Dendritic cell treated with granulocyte-macrophage colony-stimulating factor and Interleukin-4, amounts not matched to agents 40 ng/mL and 50 ng/mL, for 4 days (primary cell): ENCODE results near the gene AOPEP.

Experiments
- H3K27ac Mint-ChIP-seq: one replicate; pipeline ENCODE4 v1.8.0; 2022; ENCODE audit warnings: mild to moderate bottlenecking, mixed read lengths
- H3K27me3 Mint-ChIP-seq: one replicate; pipeline ENCODE4 v1.8.0; 2022; ENCODE audit warnings: mild to moderate bottlenecking, mixed read lengths
- H3K36me3 Mint-ChIP-seq: one replicate; pipeline ENCODE4 v1.8.0; 2022; ENCODE audit warnings: low read depth, mixed read lengths
- H3K4me1 Mint-ChIP-seq: one replicate; pipeline ENCODE4 v1.8.0; 2022; ENCODE audit warnings: low read depth, mixed read lengths
- H3K4me3 Mint-ChIP-seq: one replicate; pipeline ENCODE4 v1.8.0; 2022; ENCODE audit warnings: mild to moderate bottlenecking, moderate library complexity, mixed read lengths
- H3K9me3 Mint-ChIP-seq: one replicate; pipeline ENCODE4 v1.8.0; 2022; ENCODE audit warnings: mixed read lengths
- intact Hi-C: fragments of 100-400 bp; cut with micrococcal nuclease; formaldehyde crosslinking; loops from one replicate; pipeline ENCODE4 v1.15.0; 2022

The AOPEP gene

DNA sequence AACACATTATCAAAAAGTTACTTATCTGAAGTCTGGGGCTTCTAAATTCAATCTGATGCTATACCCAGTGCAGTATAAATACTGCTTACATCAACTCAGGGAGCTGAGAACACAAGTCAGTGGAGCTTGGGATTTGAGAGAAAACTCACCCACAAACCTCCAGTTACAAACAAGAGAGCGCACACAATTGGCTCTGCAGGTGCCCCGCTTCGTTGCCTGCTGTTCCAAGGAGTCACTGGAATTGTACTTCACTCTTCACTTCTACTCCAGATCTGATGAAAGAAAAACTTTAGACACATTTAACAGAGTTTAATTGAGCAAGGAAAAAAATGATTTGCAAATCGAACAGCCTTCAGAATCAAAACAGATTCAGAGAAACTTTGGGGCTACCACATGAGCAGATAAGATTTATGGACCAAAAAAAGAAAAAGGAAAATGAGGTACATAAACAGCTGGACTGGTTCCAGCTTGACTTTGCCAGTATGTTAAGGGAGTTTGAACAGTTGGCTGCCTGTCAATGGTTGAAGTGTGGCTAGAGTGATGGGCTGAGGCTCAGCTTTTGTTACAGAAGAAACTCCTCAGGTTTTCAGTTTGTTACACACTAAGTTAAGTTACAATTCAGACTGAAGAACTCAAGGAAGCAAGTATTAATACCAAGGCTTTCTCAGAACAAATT, 156.6 kb downstream of the AOPEP start:
- intact Hi-C loops, result no loop called here
- H3K27ac Mint-ChIP-seq, result no peak overlapping the region
- H3K36me3 Mint-ChIP-seq, result no peaks in the 10 kb centered on the region

DNA sequence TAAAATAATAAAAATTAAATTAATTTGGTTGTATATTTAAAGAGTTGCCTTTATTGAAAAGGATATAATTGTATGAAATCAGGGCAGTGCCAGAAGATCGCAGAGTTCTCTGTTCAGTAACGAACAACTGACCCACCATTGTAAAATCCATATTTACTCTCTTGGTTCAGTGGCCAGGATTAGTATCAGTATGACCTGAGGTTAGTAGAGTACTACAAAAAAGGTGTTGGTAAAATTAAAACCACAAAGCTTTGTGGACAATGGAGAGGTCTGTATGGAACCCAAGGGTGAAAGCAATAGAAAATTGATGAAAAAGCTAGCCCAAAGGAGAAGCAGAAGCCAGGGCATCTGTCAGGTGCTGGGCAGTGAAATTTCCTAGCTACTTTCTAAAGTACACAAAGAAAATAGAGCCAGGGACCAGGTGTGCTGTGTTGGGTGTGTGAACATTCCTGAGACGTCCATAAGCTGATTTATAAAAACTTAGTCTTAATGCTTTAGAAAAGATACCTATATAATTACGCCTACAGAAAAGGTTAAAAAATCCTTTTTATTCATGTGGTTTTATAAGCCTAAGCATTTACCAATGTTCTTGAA, 159.5 kb downstream of the AOPEP start:
- Mint-ChIP-seq H3K4me1 (no peaks in the 10 kb centered on the region), H3K27ac (no peak overlapping the region), H3K27me3 (no peaks in the 10 kb centered on the region), H3K36me3 (peaks cover 9% of the 10 kb centered on the region), H3K9me3 (peaks cover 9% of the 10 kb centered on the region), H3K4me3 (no peak overlapping the region)
- intact Hi-C loops, result no loop called here

More for the DNA sequence above, 156.6 kb downstream of the AOPEP start:
- no peaks in the 10 kb centered on the region for H3K9me3 Mint-ChIP-seq
- H3K27me3 Mint-ChIP-seq, result no peaks in the 10 kb centered on the region
- no peak overlapping the region for H3K4me3 Mint-ChIP-seq
- peaks cover 10% of the 10 kb centered on the region for H3K4me1 Mint-ChIP-seq

DNA sequence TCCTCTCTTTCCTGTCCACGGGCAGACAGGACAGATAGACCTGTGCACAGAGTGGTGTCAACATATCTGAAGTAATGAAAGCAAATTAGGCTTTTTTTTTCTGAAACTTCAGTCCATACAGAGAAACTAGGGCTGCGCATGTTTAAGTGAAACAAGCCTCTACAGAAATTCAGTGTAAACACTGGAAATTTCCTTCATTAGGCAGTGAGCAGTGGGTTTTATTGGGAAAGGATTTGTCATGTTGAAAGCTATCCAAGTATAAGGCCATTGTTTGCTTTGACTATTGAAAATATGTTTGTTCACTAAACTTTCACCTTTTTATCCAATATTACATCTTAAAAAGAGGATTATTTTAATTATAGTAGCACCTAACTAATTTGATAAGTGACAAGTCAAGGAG, 161.2 kb downstream of the AOPEP start:
- peaks cover 21% of the 10 kb centered on the region for H3K9me3 Mint-ChIP-seq
- no peak overlapping the region for H3K4me3 Mint-ChIP-seq
- peaks cover 9% of the 10 kb centered on the region for H3K36me3 Mint-ChIP-seq
- no peaks in the 10 kb centered on the region for H3K27me3 Mint-ChIP-seq
- no peak overlapping the region for H3K27ac Mint-ChIP-seq
- intact Hi-C loops, result no loop called here
- H3K4me1 Mint-ChIP-seq, result no peaks in the 10 kb centered on the region

DNA sequence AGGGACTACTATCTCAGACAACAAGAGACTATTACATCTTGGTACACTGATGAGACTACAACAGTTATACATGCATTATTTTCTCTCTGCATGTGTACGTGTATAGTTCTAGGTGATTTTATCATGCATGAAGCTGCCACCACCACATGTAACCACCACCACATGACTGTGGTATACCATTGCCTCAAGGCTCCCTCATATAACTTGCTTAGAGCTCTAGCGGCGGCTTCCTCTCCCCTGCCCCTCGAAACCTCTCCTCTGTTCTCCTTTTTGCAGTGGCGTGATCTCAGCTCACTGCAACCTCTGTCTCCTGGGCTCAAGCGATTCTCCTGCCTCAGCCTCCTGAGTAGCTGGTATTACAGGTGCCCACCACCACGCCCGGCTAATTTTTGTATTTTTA, 162.3 kb downstream of the AOPEP start:
- Mint-ChIP-seq H3K9me3 (peaks cover 21% of the 10 kb centered on the region), H3K36me3 (peaks cover 9% of the 10 kb centered on the region), H3K27ac (no peak overlapping the region), H3K4me3 (no peak overlapping the region), H3K4me1 (no peaks in the 10 kb centered on the region), H3K27me3 (no peaks in the 10 kb centered on the region)
- intact Hi-C loops, result no loop called here

DNA sequence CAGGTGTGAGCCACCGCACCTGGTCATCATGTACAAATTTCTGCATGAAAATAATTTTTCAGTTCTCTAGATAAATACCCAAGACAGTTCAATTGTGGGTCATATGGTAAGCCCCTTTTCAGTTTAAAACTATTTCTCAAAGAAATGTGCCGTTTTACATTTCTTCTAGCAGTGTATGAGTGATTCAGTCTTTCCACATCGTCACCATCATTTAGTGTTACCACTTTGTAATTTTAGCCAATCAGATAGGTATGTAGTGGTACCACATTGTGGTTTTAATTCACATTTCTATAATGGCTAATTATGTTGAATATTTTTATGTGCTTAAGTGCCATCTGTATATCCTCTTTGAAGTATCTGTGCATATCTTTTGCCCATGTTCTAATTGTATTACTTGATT, 163.1 kb downstream of the AOPEP start:
- peaks cover 21% of the 10 kb centered on the region for H3K9me3 Mint-ChIP-seq
- no peaks in the 10 kb centered on the region for H3K27me3 Mint-ChIP-seq
- no peak overlapping the region for H3K27ac Mint-ChIP-seq
- H3K4me3 Mint-ChIP-seq, result no peak overlapping the region
- intact Hi-C loops, result no loop called here
- peaks cover 9% of the 10 kb centered on the region for H3K36me3 Mint-ChIP-seq
- H3K4me1 Mint-ChIP-seq, result no peaks in the 10 kb centered on the region

DNA sequence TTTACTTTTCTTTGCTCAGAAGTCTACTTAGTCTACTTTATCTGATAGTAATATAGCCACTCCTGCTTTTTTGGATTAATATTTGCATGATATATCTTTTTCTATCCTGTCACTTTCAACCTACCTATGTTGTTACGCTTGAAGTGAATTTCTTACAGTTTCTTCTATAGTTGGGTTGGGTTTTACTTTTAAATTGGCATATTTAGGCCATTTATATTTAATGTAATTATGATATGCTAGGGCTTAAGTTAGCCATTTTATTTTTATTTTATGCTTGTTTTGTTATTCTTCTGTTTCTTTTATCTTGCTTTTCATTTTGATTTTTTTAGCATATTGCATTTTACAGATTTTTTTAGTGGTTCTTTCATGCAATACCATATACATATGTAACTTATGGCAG, 164.7 kb downstream of the AOPEP start:
- H3K4me1 Mint-ChIP-seq, result no peaks in the 10 kb centered on the region
- intact Hi-C loops, result no loop called here
- H3K4me3 Mint-ChIP-seq, result no peak overlapping the region
- no peaks in the 10 kb centered on the region for H3K27me3 Mint-ChIP-seq
- peaks cover 21% of the 10 kb centered on the region for H3K9me3 Mint-ChIP-seq
- H3K36me3 Mint-ChIP-seq, result peaks cover 9% of the 10 kb centered on the region
- H3K27ac Mint-ChIP-seq, result no peak overlapping the region

DNA sequence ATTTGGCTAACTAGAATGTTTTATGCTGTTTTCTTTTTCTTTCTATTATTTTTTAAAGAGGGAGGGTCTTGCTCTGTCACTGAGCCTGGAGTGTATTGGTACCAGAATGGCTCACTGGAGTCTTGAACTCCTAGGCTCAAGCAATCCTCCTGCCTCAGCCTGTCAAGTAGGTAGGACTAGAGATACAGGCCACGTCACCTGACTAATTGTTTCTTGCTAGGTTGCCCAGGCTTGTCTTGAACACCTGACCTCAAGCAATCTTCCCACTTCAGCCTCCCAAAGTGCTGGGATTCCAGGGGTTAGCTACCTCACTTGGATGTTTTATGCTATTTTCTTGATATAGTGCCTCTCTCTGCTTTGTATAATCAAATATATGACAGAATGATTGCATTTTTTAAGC, 166.2 kb downstream of the AOPEP start:
- H3K4me1 Mint-ChIP-seq, result no peaks in the 10 kb centered on the region
- no peak overlapping the region for H3K27ac Mint-ChIP-seq
- no peaks in the 10 kb centered on the region for H3K27me3 Mint-ChIP-seq
- H3K9me3 Mint-ChIP-seq, result peaks cover 21% of the 10 kb centered on the region
- peaks cover 9% of the 10 kb centered on the region for H3K36me3 Mint-ChIP-seq
- H3K4me3 Mint-ChIP-seq, result no peak overlapping the region
- intact Hi-C loops, result no loop called here

DNA sequence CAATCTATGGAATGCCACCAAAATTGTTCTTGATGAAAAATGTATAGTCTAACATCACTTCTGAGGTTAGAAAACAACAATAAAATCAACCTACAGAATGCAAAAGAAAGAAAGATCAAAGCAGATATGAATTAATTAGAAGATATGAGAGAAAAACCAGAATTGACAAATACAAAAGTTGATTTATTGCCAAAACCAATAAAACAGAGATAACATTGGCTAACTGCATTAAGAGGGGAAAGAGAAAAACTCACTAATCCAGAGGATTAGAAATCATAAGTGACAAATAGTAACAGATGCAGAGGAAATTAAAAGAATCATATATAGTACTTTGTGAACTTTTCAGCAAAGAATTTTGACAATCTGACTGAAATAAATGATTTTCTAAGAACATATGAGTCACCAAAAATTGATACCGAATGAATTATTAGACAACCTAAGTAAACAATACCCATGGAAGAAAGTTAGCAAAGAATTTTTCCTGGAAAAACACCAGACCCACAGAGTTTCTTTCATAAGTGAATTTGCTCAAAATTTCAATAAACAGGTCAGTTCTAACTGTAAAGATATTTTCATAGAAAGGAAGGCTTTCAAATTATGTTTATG, 167.7 kb downstream of the AOPEP start:
- Mint-ChIP-seq H3K9me3 (peaks cover 21% of the 10 kb centered on the region), H3K27me3 (no peaks in the 10 kb centered on the region), H3K36me3 (peaks cover 9% of the 10 kb centered on the region), H3K27ac (no peak overlapping the region), H3K4me1 (no peaks in the 10 kb centered on the region), H3K4me3 (no peak overlapping the region)
- intact Hi-C loops, result no loop called here

DNA sequence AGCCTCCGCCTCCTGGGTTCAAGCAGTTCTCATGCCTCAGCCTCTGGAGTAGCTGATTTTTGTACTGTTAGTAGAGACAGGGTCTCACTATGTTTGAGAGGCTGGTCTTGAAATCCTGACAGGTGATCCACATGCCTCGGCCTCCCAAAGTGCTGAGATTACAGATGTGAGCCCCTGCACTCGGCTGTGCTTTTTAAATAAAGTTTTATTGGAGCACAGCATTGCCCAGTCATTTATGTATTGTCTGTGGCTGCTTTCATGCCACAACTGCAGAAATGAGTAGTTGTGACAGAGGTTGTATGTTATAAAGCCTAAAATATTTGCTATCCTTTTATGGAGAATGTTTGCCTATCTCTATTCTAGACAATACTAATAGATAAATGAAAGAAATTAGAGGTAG, 169.2 kb downstream of the AOPEP start:
- Mint-ChIP-seq H3K4me1 (peaks cover 8% of the 10 kb centered on the region), H3K9me3 (peaks cover 15% of the 10 kb centered on the region), H3K36me3 (peaks cover 1% of the 10 kb centered on the region), H3K4me3 (no peak overlapping the region), H3K27me3 (no peaks in the 10 kb centered on the region), H3K27ac (no peak overlapping the region)
- intact Hi-C loops, result no loop called here

DNA sequence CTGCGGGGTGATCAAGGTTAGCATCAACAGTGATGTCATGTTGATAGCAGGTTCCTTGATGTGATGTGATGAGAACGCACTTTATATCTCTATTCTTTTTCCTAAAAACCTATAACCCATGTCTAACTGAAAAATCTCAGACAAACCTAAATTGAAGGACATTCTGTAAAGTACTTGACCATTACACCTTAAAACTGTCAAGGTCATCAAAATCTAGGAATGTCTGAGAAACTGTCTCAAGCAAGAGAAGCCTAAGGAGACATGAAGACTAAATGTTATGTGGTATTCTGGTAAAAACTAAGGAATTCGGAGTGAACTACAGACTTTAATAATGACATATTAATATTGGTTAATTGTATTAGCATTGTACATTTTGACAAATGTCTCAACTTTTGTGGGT, 170.0 kb downstream of the AOPEP start:
- H3K36me3 Mint-ChIP-seq, result no peaks in the 10 kb centered on the region
- peaks cover 8% of the 10 kb centered on the region for H3K4me1 Mint-ChIP-seq
- H3K9me3 Mint-ChIP-seq, result peaks cover 6% of the 10 kb centered on the region
- H3K27ac Mint-ChIP-seq, result no peak overlapping the region
- intact Hi-C loops, result no loop called here
- no peaks in the 10 kb centered on the region for H3K27me3 Mint-ChIP-seq
- H3K4me3 Mint-ChIP-seq, result no peak overlapping the region

DNA sequence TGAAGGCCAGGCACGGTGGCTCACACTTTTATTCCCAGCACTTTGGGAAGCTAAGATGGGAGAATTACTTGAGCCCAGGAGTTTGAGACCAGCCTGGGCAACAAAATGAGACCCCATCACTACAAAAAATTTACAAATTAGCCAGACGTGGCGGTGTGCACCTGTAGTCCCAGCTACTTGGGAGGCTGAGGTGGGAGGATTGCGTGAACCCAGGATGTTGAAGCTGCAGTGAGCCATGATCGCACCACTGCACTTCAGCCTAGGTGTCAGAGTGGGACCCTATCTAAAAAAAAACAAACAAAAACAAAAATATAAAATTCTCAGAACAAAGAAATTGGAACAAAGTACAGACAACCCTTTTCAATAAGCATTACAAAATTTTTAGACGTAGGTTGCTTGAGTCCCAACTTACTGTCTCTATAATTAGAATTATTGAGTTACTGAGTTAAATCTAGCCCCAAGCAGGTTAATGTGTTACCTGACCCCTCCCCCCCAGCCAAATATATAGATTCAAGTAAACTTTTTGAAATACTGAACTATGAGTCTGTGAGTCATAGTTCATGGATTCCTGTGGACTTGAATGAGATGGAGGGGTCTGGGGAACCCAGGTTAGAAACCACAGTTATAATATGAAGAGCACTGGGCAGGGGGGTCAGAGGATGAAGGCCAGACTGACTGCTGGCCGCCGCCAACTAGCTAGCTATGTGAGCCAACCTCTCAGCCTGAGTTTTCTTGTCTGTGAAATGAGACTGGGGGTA, 173.1 kb downstream of the AOPEP start:
- no peaks in the 10 kb centered on the region for H3K27me3 Mint-ChIP-seq
- H3K9me3 Mint-ChIP-seq, result no peaks in the 10 kb centered on the region
- H3K4me3 Mint-ChIP-seq, result no peak overlapping the region
- H3K27ac Mint-ChIP-seq, result no peak overlapping the region
- intact Hi-C loops, result no loop called here
- H3K4me1 Mint-ChIP-seq, result peaks cover 8% of the 10 kb centered on the region
- no peaks in the 10 kb centered on the region for H3K36me3 Mint-ChIP-seq

DNA sequence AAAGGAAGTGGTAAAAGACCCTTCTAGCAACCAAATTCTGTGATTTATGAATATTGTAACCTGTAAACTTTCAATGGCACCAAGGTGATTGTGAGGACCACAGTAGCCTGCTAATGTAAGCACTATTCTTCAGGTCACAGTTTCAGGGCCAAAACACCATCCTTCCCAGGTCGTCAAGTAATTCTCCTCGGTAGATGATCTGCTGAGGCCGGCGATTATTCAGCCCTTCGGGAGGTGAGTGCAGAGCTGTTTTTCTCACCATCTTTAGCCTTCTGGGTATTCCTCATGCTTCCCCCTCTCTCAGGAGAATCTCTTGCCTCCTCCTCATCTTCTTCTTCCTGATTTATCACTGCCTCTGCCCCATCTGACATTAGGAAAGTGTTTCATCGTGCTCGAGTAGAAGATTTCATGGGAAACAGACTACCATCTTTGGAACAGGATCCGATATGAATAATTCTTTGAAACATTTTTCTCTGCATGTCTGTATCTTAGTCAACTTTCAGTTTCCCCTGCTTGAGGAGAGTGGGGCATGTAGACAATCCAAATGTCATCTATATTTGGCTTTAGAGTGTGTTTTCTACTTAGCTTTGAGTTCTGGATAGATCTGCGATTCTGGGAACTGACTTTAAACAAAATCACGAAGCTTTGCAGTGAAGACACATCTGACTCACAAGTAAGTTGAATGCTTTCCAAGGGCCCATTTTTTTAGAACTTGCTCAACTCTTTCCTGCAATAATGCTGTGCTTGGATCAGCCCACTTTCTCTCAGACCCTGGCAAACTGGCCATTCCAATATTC, 173.9 kb downstream of the AOPEP start:
- Mint-ChIP-seq H3K36me3 (no peaks in the 10 kb centered on the region), H3K9me3 (no peaks in the 10 kb centered on the region), H3K27ac (no peak overlapping the region), H3K27me3 (no peaks in the 10 kb centered on the region), H3K4me3 (no peak overlapping the region), H3K4me1 (peaks cover 8% of the 10 kb centered on the region)
- intact Hi-C loops, result no loop called here

DNA sequence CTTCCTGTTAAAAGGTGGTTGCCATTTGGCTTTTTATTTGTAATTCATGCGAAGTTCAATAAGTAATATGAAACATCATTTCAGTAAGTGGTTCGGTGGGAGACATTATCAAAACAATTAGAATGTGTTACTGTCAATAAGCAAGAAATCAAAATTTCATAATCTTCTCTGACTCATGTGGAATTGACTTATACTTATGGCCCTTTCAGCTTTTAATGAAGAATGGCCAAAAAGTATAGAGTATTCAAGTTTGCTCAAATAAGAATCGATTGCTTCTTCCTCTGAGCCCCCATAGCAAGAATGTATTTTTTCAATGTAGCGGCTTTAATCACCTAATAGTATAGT, 174.5 kb downstream of the AOPEP start:
- intact Hi-C loops, result no loop called here
- no peaks in the 10 kb centered on the region for H3K36me3 Mint-ChIP-seq

More for the DNA sequence above, 174.5 kb downstream of the AOPEP start:
- Mint-ChIP-seq H3K27ac (no peak overlapping the region), H3K9me3 (no peaks in the 10 kb centered on the region), H3K4me3 (no peak overlapping the region), H3K27me3 (no peaks in the 10 kb centered on the region), H3K4me1 (peaks cover 8% of the 10 kb centered on the region)
